Measurements from ENCODE around the gene TSSK2. TPM values are rescaled to one million over a fixed set of nuclear protein-coding genes. Genes with fewer than 3 reads are reported as not detected.

The TSSK2 gene
- total RNA-seq, 2 donors from 2014 or later, result 0.20 to 0.29 TPM

DNA sequence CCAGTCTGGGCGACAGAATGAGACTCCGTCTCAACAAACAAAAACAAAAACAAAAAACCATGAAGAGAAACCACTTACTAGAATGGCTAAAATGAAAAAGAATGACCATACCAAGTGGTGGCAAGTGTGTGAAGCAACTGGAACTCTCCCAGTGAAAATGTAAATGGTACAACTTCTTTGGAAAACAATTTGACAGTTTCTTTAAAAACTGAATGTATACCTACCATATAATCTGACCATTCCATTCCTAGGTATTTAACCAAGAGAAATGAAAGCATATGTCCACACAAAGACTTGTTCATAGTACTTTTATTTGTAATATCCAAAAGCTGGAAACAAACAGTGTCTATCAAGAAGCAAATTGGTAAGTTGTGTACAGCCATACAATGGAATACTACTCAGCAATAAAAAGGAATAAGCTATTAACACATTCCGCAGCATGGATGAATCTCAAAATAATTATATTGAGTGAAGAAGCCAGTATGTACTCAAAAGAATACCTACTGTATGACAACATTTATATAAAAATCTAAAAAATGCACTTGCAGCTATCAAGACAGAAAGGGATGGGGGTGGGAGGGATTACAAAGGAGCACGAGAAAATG, 36.6 kb upstream of the TSSK2 start:
- Mint-ChIP-seq H3K36me3 (ENCODE audit: low read depth) (peaks cover 5% of the 10 kb centered on the region), H3K4me3 (no peak overlapping the region), H3K27me3 (no peaks in the 10 kb centered on the region), H3K27ac (no peak overlapping the region), H3K4me1 (peaks cover 31% of the 10 kb centered on the region)
- no peaks in the 10 kb centered on the region for H3K9me3 ChIP-seq (ENCODE audit: control insufficient read depth, low read length, poor library complexity, severe bottlenecking)
- DNase-seq (no peak), ATAC-seq (no peak)

GRCh38 chr22:19096555-19096954, 34.6 kb upstream of the TSSK2 start:
- H3K36me3 Mint-ChIP-seq (ENCODE audit: low read depth), result peaks cover 5% of the 10 kb centered on the region
- H3K27me3 Mint-ChIP-seq, result no peaks in the 10 kb centered on the region
- peak overlapping the region; percentile 74 for H3K27ac Mint-ChIP-seq
- DNase-seq (no peak), ATAC-seq (no peak)
- H3K9me3 ChIP-seq (ENCODE audit: control insufficient read depth, low read length, poor library complexity, severe bottlenecking), result no peaks in the 10 kb centered on the region
- H3K4me3 Mint-ChIP-seq, result no peak overlapping the region
- peaks cover 21% of the 10 kb centered on the region for H3K4me1 Mint-ChIP-seq

DNA sequence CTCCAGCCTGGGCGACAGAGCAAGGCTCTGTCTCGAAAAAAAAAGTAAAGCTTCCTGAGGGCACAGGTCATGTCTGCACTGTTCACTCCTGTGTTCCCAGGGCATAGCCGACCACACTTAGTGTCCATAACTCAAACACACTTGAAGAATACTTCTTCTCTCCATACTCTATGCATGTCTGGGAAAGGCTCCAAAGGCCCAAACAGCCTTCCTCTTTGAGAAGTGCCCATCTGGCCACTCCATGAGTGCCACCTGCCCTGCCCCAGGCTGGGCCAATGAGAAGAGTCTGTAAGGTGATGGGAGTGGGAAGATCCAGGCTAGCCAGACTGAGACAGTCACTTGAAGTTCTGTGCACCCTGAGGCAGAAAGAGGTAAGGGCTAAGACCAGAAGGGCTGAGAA, 33.6 kb upstream of the TSSK2 start:
- Mint-ChIP-seq H3K4me1 (peaks cover 25% of the 10 kb centered on the region), H3K4me3 (no peak overlapping the region), H3K27ac (peak overlapping the region; percentile 74), H3K36me3 (ENCODE audit: low read depth) (peaks cover 3% of the 10 kb centered on the region), H3K27me3 (no peaks in the 10 kb centered on the region)
- DNase-seq (no peak), ATAC-seq (no peak)
- no peaks in the 10 kb centered on the region for H3K9me3 ChIP-seq (ENCODE audit: control insufficient read depth, low read length, poor library complexity, severe bottlenecking)

GRCh38 chr22:19098157-19098556, 33.0 kb upstream of the TSSK2 start:
- H3K4me3 Mint-ChIP-seq, result no peak overlapping the region
- H3K4me1 Mint-ChIP-seq, result peaks cover 25% of the 10 kb centered on the region
- no peak for ATAC-seq
- no peak for DNase-seq
- peak overlapping the region; percentile 74 for H3K27ac Mint-ChIP-seq
- H3K36me3 Mint-ChIP-seq (ENCODE audit: low read depth), result peaks cover 3% of the 10 kb centered on the region
- no peaks in the 10 kb centered on the region for H3K9me3 ChIP-seq (ENCODE audit: control insufficient read depth, low read length, poor library complexity, severe bottlenecking)
- no peaks in the 10 kb centered on the region for H3K27me3 Mint-ChIP-seq

DNA sequence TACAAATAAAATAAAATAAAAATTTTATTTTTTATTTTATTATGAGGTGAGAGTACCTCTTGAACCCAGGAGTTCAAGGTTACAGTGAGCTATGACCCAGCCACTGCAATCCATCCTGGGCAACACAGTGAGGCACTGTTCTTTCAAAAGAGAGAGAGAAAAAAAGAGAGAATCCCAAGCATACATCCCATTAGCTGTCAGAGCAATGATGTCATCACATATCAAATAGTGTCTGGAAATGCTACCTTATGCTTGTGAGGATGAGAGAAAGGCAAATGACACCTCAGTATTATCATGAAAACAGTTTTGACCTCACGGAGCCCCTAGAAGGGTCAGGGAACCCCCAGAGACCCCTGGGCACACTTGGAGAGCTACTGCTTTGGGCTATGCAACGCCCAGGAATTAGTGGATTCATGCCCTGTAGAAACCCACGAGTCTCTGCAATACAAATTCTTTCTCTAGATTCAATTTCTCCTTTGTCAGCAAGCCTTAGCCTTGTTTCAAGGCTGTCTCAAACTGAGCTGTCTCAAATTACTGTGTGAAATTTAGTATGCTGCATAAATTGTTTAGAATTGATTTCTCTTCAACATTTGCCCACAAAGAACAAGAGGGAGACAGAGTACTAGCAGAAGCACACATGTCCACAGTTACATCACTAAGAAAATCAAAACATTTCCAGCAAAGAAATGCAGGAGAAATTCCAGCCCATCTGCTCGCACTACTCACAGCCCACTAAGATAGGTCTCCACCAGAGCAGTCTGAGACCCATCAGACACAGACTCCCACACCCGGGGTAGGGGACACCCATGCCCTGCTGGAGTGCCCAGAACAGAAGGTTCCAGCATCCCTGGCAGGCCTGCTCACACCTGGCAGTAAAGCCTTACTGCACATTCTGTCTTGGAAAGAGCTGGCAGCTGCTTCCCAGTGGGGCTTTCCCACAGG, 27.0 kb upstream of the TSSK2 start:
- Mint-ChIP-seq H3K4me3 (no peak overlapping the region), H3K27ac (peak overlapping the region; percentile 51), H3K36me3 (ENCODE audit: low read depth) (no peaks in the 10 kb centered on the region), H3K4me1 (peaks cover 35% of the 10 kb centered on the region), H3K27me3 (no peaks in the 10 kb centered on the region)
- no peaks in the 10 kb centered on the region for H3K9me3 ChIP-seq (ENCODE audit: control insufficient read depth, low read length, poor library complexity, severe bottlenecking)
- ATAC-seq, result no peak
- no peak for DNase-seq

GRCh38 chr22:19105456-19105855, 25.7 kb upstream of the TSSK2 start:
- H3K36me3 Mint-ChIP-seq (ENCODE audit: low read depth), result no peaks in the 10 kb centered on the region
- peaks cover 47% of the 10 kb centered on the region for H3K4me1 Mint-ChIP-seq
- H3K4me3 Mint-ChIP-seq, result no peak overlapping the region
- no peaks in the 10 kb centered on the region for H3K27me3 Mint-ChIP-seq
- peak overlapping the region; percentile 98 for H3K27ac Mint-ChIP-seq
- DNase-seq, result no peak
- no peaks in the 10 kb centered on the region for H3K9me3 ChIP-seq (ENCODE audit: control insufficient read depth, low read length, poor library complexity, severe bottlenecking)
- ATAC-seq, result no peak

- Mint-ChIP-seq H3K4me1 (peaks cover 53% of the 10 kb centered on the region), H3K27ac (peak overlapping the region; percentile 98), H3K36me3 (ENCODE audit: low read depth) (no peaks in the 10 kb centered on the region), H3K4me3 (no peak overlapping the region), H3K27me3 (no peaks in the 10 kb centered on the region)
- no peaks in the 10 kb centered on the region for H3K9me3 ChIP-seq (ENCODE audit: control insufficient read depth, low read length, poor library complexity, severe bottlenecking)
- ATAC-seq, result peak; percentile 51
- peak; percentile 27 to 51 (median 34) for DNase-seq
Measured at GRCh38 chr22:19105867-19106802, 25.0 kb upstream of the TSSK2 start.

GRCh38 chr22:19106886-19107729, 24.0 kb upstream of the TSSK2 start:
- no peak for DNase-seq
- H3K27ac Mint-ChIP-seq, result peak overlapping the region; percentile 98
- H3K4me3 Mint-ChIP-seq, result peak overlapping the region; percentile 53
- H3K4me1 Mint-ChIP-seq, result peaks cover 53% of the 10 kb centered on the region
- no peaks in the 10 kb centered on the region for H3K9me3 ChIP-seq (ENCODE audit: control insufficient read depth, low read length, poor library complexity, severe bottlenecking)
- no peak for ATAC-seq
- H3K27me3 Mint-ChIP-seq, result no peaks in the 10 kb centered on the region
- no peaks in the 10 kb centered on the region for H3K36me3 Mint-ChIP-seq (ENCODE audit: low read depth)

- H3K27ac Mint-ChIP-seq, result peak overlapping the region; percentile 98
- peaks cover 54% of the 10 kb centered on the region for H3K4me1 Mint-ChIP-seq
- H3K9me3 ChIP-seq (ENCODE audit: control insufficient read depth, low read length, poor library complexity, severe bottlenecking), result no peaks in the 10 kb centered on the region
- H3K27me3 Mint-ChIP-seq, result no peaks in the 10 kb centered on the region
- ATAC-seq (no peak), DNase-seq (no peak)
- H3K4me3 Mint-ChIP-seq, result no peak overlapping the region
- H3K36me3 Mint-ChIP-seq (ENCODE audit: low read depth), result no peaks in the 10 kb centered on the region
Measured at GRCh38 chr22:19107730-19108074, 23.4 kb upstream of the TSSK2 start.

- Mint-ChIP-seq H3K4me1 (peaks cover 54% of the 10 kb centered on the region), H3K36me3 (ENCODE audit: low read depth) (no peaks in the 10 kb centered on the region), H3K4me3 (peak overlapping the region; percentile 93), H3K27me3 (no peaks in the 10 kb centered on the region), H3K27ac (peak overlapping the region; percentile 98)
- no peak for DNase-seq
- no peaks in the 10 kb centered on the region for H3K9me3 ChIP-seq (ENCODE audit: control insufficient read depth, low read length, poor library complexity, severe bottlenecking)
- ATAC-seq, result no peak
Measured at GRCh38 chr22:19108807-19109197, 22.3 kb upstream of the TSSK2 start.

DNA sequence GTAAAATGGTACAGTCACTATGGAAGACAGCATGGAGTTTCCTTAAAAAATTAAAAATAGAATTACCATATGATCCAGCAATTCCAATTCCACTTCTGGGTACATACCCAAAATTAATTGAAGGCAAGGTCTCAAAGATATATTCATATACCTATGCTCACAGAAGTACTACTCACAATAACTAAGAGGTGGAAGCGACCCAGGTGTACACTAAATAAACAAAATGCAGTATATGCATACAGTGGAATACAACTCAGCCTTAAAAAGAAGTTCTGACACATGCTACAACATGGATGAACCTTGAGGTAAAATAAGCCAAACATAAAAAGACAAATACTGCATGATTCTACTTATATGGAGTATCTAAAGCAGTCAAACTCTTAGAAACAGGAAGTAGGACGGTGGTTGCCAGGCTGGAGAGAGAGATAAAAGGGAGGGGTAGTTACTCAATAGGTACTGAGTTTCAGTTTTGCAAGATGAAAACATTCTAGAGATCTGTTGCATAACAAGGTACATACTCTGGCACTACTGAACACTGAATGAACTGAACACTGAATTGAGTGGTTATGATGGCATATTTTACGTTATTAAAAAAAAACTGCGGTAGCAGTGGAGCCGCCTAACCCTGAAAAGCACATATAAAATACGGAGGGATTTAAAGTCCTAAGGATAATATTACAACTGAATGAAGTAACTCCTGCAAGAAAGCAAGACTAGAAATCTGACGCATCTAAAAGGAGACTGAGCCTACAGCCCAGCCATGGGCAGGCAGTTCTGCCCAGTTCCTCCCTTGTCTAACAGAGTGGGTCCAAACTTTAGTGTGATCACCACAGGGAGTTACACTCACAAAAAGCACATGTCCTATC, 21.7 kb upstream of the TSSK2 start:
- DNase-seq, result peak in 1 of 3 donors; percentile 21
- peak overlapping the region; percentile 93 for H3K4me3 Mint-ChIP-seq
- peak overlapping the region; percentile 98 for H3K27ac Mint-ChIP-seq
- no peaks in the 10 kb centered on the region for H3K27me3 Mint-ChIP-seq
- no peaks in the 10 kb centered on the region for H3K36me3 Mint-ChIP-seq (ENCODE audit: low read depth)
- H3K9me3 ChIP-seq (ENCODE audit: control insufficient read depth, low read length, poor library complexity, severe bottlenecking), result no peaks in the 10 kb centered on the region
- peaks cover 54% of the 10 kb centered on the region for H3K4me1 Mint-ChIP-seq
- peak; percentile 89 for ATAC-seq

GRCh38 chr22:19110064-19110458, 21.0 kb upstream of the TSSK2 start:
- H3K27ac Mint-ChIP-seq, result peak overlapping the region; percentile 98
- ATAC-seq (peak; percentile 18), DNase-seq (no peak)
- no peaks in the 10 kb centered on the region for H3K9me3 ChIP-seq (ENCODE audit: control insufficient read depth, low read length, poor library complexity, severe bottlenecking)
- peak overlapping the region; percentile 93 for H3K4me3 Mint-ChIP-seq
- peaks cover 60% of the 10 kb centered on the region for H3K4me1 Mint-ChIP-seq
- no peaks in the 10 kb centered on the region for H3K36me3 Mint-ChIP-seq (ENCODE audit: low read depth)
- H3K27me3 Mint-ChIP-seq, result no peaks in the 10 kb centered on the region

Measured in T-helper 17 cell (primary cell).